HCT116 (cell line): ENCODE results near the gene MACROD1. TPM values are rescaled to one million over a fixed set of nuclear protein-coding genes. Genes with fewer than 3 reads are reported as not detected.

Source experiments
- ATAC-seq: fragments of 200-7000 bp; cut with Tn5 transposase; 2 replicates; pipeline ENCODE4 v1.9.1; 2020; ENCODE audit warnings: mild to moderate bottlenecking, moderate library complexity
- BruUV-seq: library from RNA; stranded (reverse); fragments of 400-500 nt; replicated peaks from 2 replicates; lab custom pipeline; 2021; lab: Mats Ljungman, UMichigan
- CTCF ChIA-PET: fragments of 300-600 bp; sonication (Branson Sonifier 250); formaldehyde crosslinking; loops from one replicate; lab custom pipeline; 2021; ENCODE audit warnings: antibody characterized with exemption; lab: Charles Lee
- POLR2A ChIA-PET: fragments of 300-600, 350-600 bp; sonication (Branson Sonifier 250); formaldehyde crosslinking; loops from one replicate; lab custom pipeline; 2021; ENCODE audit warnings: antibody characterized with exemption; lab: Charles Lee
- RAD21 ChIA-PET, 2 experiments: fragments of 300-600 bp; sonication (Branson Sonifier 250); formaldehyde crosslinking; loops; one replicate each; lab custom pipeline; 2023; ENCODE audit warnings: low total read pairs in 2 of 2; ENCODE audit not compliant: uncharacterized antibody in 2 of 2, unreplicated experiment in 2 of 2, low non-redundant PET in 1 of 2; lab: Charles Lee
- DNase-seq: peaks from one replicate; pipeline ENCODE4 v3.0.0-alpha.2; 2010; ENCODE audit warnings: low read depth, low spot score
- H2AFZ ChIP-seq: fragments of 200-600 bp; shearing (Covaris generic), sonication (generic); 2 replicates; pipeline ENCODE4 v1.6.1; 2017; ENCODE audit warnings: low read depth, mixed run types, mixed read lengths, antibody characterized with exemption, low read length; ENCODE audit not compliant: poor library complexity, severe bottlenecking
- H3K27ac ChIP-seq: 2 replicates; pipeline ENCODE4 v1.5.1; 2012; ENCODE audit warnings: low read depth, low read length
- H3K27me3 ChIP-seq: fragments of 200-600 bp; sonication (generic); 2 replicates; pipeline ENCODE4 v1.6.1; 2016; ENCODE audit warnings: mixed run types, low read length, mixed read lengths; ENCODE audit not compliant: insufficient read depth
- H3K36me3 ChIP-seq, 2 experiments: fragments of 200-500 bp in 1 of 2; fragments of 200-600 bp in 1 of 2; sonication (Bioruptor generic) in 1 of 2; sonication (generic) in 1 of 2; 2 replicates each; pipeline versions ENCODE4 v1.5.1 to v1.6.1; 2014 to 2016; ENCODE audit warnings: low read length in 2 of 2, inconsistent platforms in 1 of 2, mixed read lengths in 1 of 2, mixed run types in 1 of 2; ENCODE audit not compliant: insufficient read depth in 2 of 2, control insufficient read depth in 1 of 2
- H3K4me1 ChIP-seq, 2 experiments: fragments of 200-600 bp in 1 of 2; sonication (generic) in 1 of 2; 2 replicates each; pipeline versions ENCODE4 v1.5.1 to v1.6.1; 2012 to 2017; ENCODE audit warnings: low read length in 2 of 2, inconsistent platforms in 1 of 2, mild to moderate bottlenecking in 1 of 2, mixed read lengths in 1 of 2, mixed run types in 1 of 2, moderate library complexity in 1 of 2; ENCODE audit not compliant: insufficient read depth in 2 of 2, control insufficient read depth in 1 of 2
- H3K4me2 ChIP-seq: fragments of 200-600 bp; sonication (generic); 2 replicates; pipeline ENCODE4 v1.6.1; 2017; ENCODE audit warnings: mixed run types, low read length, mixed read lengths
- H3K4me3 ChIP-seq, 2 experiments: fragments of 200-600 bp in 1 of 2; sonication (generic) in 1 of 2; replicated peaks in 1 of 2; 2 replicates each; pipeline ENCODE4 v1.5.1; 2011 to 2016; ENCODE audit warnings: low read length in 2 of 2, control low read depth in 1 of 2, low read depth in 1 of 2, mild to moderate bottlenecking in 1 of 2, mixed read lengths in 1 of 2, mixed run types in 1 of 2
- H3K79me2 ChIP-seq: fragments of 200-600 bp; sonication (generic); 2 replicates; pipeline ENCODE4 v1.6.1; 2017; ENCODE audit warnings: mild to moderate bottlenecking, mixed run types, low read length, moderate library complexity, mixed read lengths; ENCODE audit not compliant: insufficient read depth
- H3K9ac ChIP-seq: fragments of 200-600 bp; sonication (generic); 2 replicates; pipeline ENCODE4 v1.6.1; 2016; ENCODE audit warnings: low read length, mixed read lengths
- H3K9me2 ChIP-seq: fragments of 200-600 bp; sonication (generic), shearing (Covaris generic); 2 replicates; pipeline ENCODE4 v1.6.1; 2017; ENCODE audit warnings: mixed run types, mild to moderate bottlenecking, moderate library complexity; ENCODE audit not compliant: insufficient read depth
- H3K9me3 ChIP-seq, 2 experiments: fragments of 200-500 bp in 1 of 2; fragments of 200-600 bp in 1 of 2; sonication (Bioruptor generic) in 1 of 2; sonication (generic) in 1 of 2; 2 replicates each; pipeline ENCODE4 v1.6.1; 2014 to 2017; ENCODE audit warnings: low read length in 2 of 2, mixed read lengths in 2 of 2, inconsistent platforms in 1 of 2, low read depth in 1 of 2, mild to moderate bottlenecking in 1 of 2, mixed run types in 1 of 2, moderate library complexity in 1 of 2; ENCODE audit not compliant: control insufficient read depth in 1 of 2, insufficient read depth in 1 of 2
- H4K20me1 ChIP-seq: fragments of 200-600 bp; sonication (generic), shearing (Covaris generic); 2 replicates; pipeline ENCODE4 v1.6.1; 2017; ENCODE audit warnings: mixed run types, mild to moderate bottlenecking, moderate library complexity; ENCODE audit not compliant: insufficient read depth
- CEBPB ChIP-seq: IDR thresholded peaks from 2 replicates; pipeline ENCODE4 v1.6.1; 2012; ENCODE audit warnings: low read depth
- EGR1 ChIP-seq: IDR thresholded peaks from 2 replicates; pipeline ENCODE4 v1.6.1; 2012; ENCODE audit warnings: low read depth
- EZH2 ChIP-seq: fragments of 200-600 bp; sonication (generic); IDR thresholded peaks from 2 replicates; pipeline ENCODE4 v1.6.1; 2017; ENCODE audit warnings: antibody characterized with exemption, mixed run types
- EZH2phosphoT487 ChIP-seq: fragments of 200-600 bp; IDR thresholded peaks from 2 replicates; pipeline ENCODE4 v1.6.1; 2018; ENCODE audit warnings: antibody characterized with exemption, borderline replicate concordance
- FOSL1 ChIP-seq: IDR thresholded peaks from 2 replicates; pipeline ENCODE4 v1.6.1; 2012; ENCODE audit warnings: low read depth
- JUND ChIP-seq: IDR thresholded peaks from 2 replicates; pipeline ENCODE4 v1.6.1; 2012
- POLR2A ChIP-seq: IDR thresholded peaks from 2 replicates; pipeline ENCODE4 v1.7.0; 2011; ENCODE audit warnings: borderline replicate concordance; ENCODE audit not compliant: insufficient read depth, insufficient read length; ENCODE audit errors: extremely low read depth
- RAD21 ChIP-seq: IDR thresholded peaks from 2 replicates; pipeline ENCODE4 v1.6.1; 2012; ENCODE audit warnings: low read depth, mild to moderate bottlenecking
- REST ChIP-seq: IDR thresholded peaks from 2 replicates; pipeline ENCODE4 v1.6.1; 2012; ENCODE audit warnings: low read depth
- SP1 ChIP-seq: IDR thresholded peaks from 2 replicates; pipeline ENCODE4 v1.6.1; 2012; ENCODE audit warnings: low read depth
- ZFX ChIP-seq: fragments of 450-650 bp; IDR thresholded peaks from 2 replicates; pipeline ENCODE4 v1.6.1; 2017
- ZNF274 ChIP-seq: fragments of 200-500 bp; sonication (Bioruptor generic); IDR thresholded peaks from 2 replicates; pipeline ENCODE4 v1.6.1; 2014; ENCODE audit warnings: mild to moderate bottlenecking, low read depth, low read length, inconsistent platforms
- intact Hi-C: fragments of 100-400 bp; cut with micrococcal nuclease; formaldehyde crosslinking; loops from 2 replicates; pipeline ENCODE4 v1.10.0; 2022
- total RNA-seq: library from RNA; stranded (reverse); gene quantifications from one replicate; pipeline ENCODE4 v1.2.1, GENCODE V29; 2021; ENCODE audit not compliant: unreplicated experiment
- TF ChIP-seq, protein P1 (sequence below): IDR thresholded peaks from 2 replicates; pipeline ENCODE4 v1.6.1; 2012

MACROD1 gene
- total RNA-seq, 1 experiment from 2014 or later: 61.1 TPM

- TF ChIP-seq EGR1: no peak
- TF ChIP-seq RAD21: no peak
- TF ChIP-seq ZFX: no peak
- TF ChIP-seq REST: no peak
- no peak for TF ChIP-seq CEBPB
- TF ChIP-seq SP1: no peak
- TF ChIP-seq ZNF274: no peak
- no peak for TF ChIP-seq EZH2phosphoT487
- TF ChIP-seq JUND: no peak
- no peak for TF ChIP-seq POLR2A
- no peak for TF ChIP-seq FOSL1
- TF ChIP-seq, protein P1, sequence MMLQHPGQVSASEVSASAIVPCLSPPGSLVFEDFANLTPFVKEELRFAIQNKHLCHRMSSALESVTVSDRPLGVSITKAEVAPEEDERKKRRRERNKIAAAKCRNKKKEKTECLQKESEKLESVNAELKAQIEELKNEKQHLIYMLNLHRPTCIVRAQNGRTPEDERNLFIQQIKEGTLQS: no peak
- no peak for TF ChIP-seq EZH2
- Histone ChIP-seq H3K9me2 (no peaks in the 10 kb centered on the region), H3K36me3 (no peaks in the 10 kb centered on the region), H3K9me3 (no peaks in the 10 kb centered on the region), H3K79me2 (no peaks in the 10 kb centered on the region), H2AFZ (no peak overlapping the region), H3K27me3 (no peaks in the 10 kb centered on the region), H3K4me3 (no peak overlapping the region), H3K9ac (no peak overlapping the region), H4K20me1 (no peaks in the 10 kb centered on the region), H3K27ac (no peak overlapping the region), H3K4me1 (no peaks in the 10 kb centered on the region), H3K4me2 (no peak overlapping the region)
- DNase-seq: no peak
- ChIA-PET CTCF (no interaction called here), POLR2A (interaction anchor here (0.6 kb wide), 1 partner anchor 51 kb away, joined by 4 read pairs; no protein-coding TSS in a partner anchor), RAD21 (no interaction called here)
- no TSS peak for BruUV-seq
- ATAC-seq: no peak
- intact Hi-C loops: no loop called here
These were observed 32.8 kb downstream of the MACROD1 start for GRCh38 chr11:64132982-64133705.
